ENCODE data around the gene FAM184A. TPM values are rescaled to one million over a fixed set of nuclear protein-coding genes. Genes with fewer than 3 reads are reported as not detected.

FAM184A gene
- total and polyA plus RNA-seq, 7 donors, result 0.60 to 8.7 (median 3.9) TPM

DNA sequence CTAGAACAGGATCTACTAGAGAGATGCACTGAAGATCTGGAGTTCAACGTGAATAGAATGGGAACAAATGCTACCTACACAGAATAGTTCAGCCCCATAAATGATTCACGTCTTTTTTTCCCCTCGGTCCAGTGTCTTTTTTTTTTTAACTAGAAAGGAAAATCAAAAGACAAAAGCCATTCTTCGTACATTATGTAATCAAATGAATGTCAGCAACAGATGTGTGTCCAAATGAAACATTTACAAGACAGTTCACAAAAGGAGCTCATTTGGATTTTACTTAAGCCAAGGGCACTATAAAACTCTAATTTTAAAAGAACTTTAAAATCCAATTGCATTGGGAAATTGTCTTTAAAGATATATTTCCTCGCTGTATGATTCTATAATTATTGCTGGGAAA lies 42.4 kb downstream of the FAM184A start:
- DNase-seq, result no peak
- Histone ChIP-seq H3K4me1 (no peaks in the 10 kb centered on the region), H3K9me3 (no peaks in the 10 kb centered on the region), H3K27ac (no peak overlapping the region), H3K4me3 (no peak overlapping the region), H3K27me3 (no peaks in the 10 kb centered on the region), H3K36me3 (no peaks in the 10 kb centered on the region)
- no peak for TF ChIP-seq POLR2A (IDR thresholded peaks at IDR 0.05)
- TF ChIP-seq EP300 (IDR thresholded peaks at IDR 0.05), result no peak
- TF ChIP-seq, protein P1, sequence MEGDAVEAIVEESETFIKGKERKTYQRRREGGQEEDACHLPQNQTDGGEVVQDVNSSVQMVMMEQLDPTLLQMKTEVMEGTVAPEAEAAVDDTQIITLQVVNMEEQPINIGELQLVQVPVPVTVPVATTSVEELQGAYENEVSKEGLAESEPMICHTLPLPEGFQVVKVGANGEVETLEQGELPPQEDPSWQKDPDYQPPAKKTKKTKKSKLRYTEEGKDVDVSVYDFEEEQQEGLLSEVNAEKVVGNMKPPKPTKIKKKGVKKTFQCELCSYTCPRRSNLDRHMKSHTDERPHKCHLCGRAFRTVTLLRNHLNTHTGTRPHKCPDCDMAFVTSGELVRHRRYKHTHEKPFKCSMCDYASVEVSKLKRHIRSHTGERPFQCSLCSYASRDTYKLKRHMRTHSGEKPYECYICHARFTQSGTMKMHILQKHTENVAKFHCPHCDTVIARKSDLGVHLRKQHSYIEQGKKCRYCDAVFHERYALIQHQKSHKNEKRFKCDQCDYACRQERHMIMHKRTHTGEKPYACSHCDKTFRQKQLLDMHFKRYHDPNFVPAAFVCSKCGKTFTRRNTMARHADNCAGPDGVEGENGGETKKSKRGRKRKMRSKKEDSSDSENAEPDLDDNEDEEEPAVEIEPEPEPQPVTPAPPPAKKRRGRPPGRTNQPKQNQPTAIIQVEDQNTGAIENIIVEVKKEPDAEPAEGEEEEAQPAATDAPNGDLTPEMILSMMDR (IDR thresholded peaks at IDR 0.05), result no peak
- TF ChIP-seq POLR2AphosphoS5 (IDR thresholded peaks at IDR 0.05), result no peak
- intact Hi-C loops (cut with DNase I), result no loop called here
- 72 to 80% methylated on average over 5 of the region's 5 CpGs for WGBS, 2 donors

DNA sequence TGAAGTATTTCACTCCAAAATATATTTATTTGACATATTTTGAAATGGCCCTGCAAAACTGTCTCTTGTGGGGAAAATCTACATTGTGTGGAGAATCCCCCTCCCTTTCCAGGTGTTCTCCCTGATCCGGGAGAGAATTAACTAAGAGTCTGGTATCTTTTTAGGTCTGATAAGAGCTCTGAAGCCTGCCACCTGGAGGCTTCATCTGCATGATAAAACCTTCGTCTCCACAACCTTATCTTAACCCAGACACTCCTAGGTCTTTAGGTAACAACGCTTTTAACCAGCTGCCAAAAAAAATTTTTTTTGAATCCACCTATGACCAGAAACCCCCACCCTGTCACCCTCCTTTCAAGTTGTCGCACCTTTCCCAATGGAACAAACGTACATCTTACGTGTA lies 43.0 kb downstream of the FAM184A start:
- H3K27ac ChIP-seq, result no peak overlapping the region
- H3K4me1 ChIP-seq, result no peaks in the 10 kb centered on the region
- intact Hi-C loops (cut with DNase I), result no loop called here
- H3K4me3 ChIP-seq, result no peak overlapping the region
- no peak for DNase-seq
- no peaks in the 10 kb centered on the region for H3K9me3 ChIP-seq
- TF ChIP-seq POLR2AphosphoS5 (IDR thresholded peaks at IDR 0.05) (no peak), POLR2A (IDR thresholded peaks at IDR 0.05) (no peak), EP300 (IDR thresholded peaks at IDR 0.05) (no peak)
- TF ChIP-seq, protein P1 (IDR thresholded peaks at IDR 0.05), result no peak
- H3K36me3 ChIP-seq, result no peaks in the 10 kb centered on the region
- WGBS, 2 donors, result 54 to 79% methylated on average over 6 of the region's 6 CpGs
- H3K27me3 ChIP-seq, result no peaks in the 10 kb centered on the region

DNA sequence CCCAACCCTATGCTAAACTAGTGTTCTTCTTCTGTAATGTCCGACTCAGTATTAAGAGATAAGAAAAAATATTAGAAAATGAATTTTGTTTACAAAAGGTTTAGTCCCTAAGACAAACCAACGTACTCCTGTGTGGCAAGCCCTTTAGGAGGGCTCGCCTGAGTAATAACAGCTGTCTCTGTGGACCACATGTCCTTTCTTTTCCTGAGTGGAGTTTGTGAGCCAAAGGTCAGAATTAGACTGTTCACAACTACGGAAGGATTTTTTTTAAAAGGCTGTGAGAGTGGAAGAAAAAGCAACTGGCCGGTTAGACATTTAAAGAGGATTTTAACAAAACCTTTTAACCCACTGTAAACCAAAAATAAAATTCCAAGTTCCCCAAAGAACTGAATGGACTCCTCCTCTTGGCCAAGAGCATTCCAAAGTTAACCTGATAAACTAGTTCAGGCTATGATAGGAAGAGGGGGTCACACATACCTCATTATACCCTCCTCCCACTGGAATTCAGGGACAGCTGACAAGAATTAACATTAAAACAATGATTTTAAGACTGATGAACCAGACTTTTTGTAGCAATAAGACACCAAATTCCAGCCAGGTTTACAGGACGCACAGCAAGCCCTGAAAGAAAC lies 43.5 kb downstream of the FAM184A start:
- H3K27ac ChIP-seq, result no peak overlapping the region
- no peaks in the 10 kb centered on the region for H3K27me3 ChIP-seq

DNA sequence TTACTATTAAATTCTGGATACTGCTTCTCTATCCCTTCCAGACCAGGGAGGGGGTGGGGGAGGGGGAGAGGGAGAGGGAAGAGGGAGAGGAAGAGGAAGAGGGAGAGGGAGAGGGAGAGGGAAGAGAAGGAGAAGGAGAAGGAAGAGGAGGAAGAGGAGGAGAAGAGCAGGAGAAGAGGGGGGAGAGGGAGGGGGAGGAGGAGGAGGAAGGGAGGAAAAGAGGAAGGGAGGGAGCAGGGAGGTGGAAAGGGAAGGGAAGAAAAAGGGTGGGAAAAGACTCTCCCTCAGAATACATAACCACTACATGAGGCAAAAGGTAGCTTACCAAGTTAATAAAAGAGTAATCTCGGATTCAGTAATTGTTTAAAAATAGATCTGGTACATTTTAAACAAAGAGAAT lies 46.0 kb downstream of the FAM184A start:
- Histone ChIP-seq H3K27me3 (no peaks in the 10 kb centered on the region), H3K27ac (no peak overlapping the region), H3K4me1 (no peaks in the 10 kb centered on the region), H3K9me3 (no peaks in the 10 kb centered on the region), H3K36me3 (no peaks in the 10 kb centered on the region), H3K4me3 (no peak overlapping the region)
- intact Hi-C loops (cut with DNase I), result no loop called here
- 73 to 80% methylated on average over 1 of the region's 1 CpG for WGBS, 2 donors
- DNase-seq, result no peak
- no peak for TF ChIP-seq POLR2AphosphoS5 (IDR thresholded peaks at IDR 0.05)
- no peak for TF ChIP-seq EP300 (IDR thresholded peaks at IDR 0.05)
- TF ChIP-seq POLR2A (IDR thresholded peaks at IDR 0.05), result no peak
- TF ChIP-seq, protein P1 (IDR thresholded peaks at IDR 0.05), result no peak

More for the DNA sequence above, 43.5 kb downstream of the FAM184A start:
- intact Hi-C loops (cut with DNase I), result no loop called here
- DNase-seq, result no peak
- Histone ChIP-seq H3K9me3 (no peaks in the 10 kb centered on the region), H3K4me1 (no peaks in the 10 kb centered on the region), H3K36me3 (no peaks in the 10 kb centered on the region), H3K4me3 (no peak overlapping the region)
- TF ChIP-seq POLR2AphosphoS5 (IDR thresholded peaks at IDR 0.05) (no peak), EP300 (IDR thresholded peaks at IDR 0.05) (no peak), POLR2A (IDR thresholded peaks at IDR 0.05) (no peak)
- TF ChIP-seq, protein P1 (IDR thresholded peaks at IDR 0.05), result no peak
- WGBS, 2 donors, result 44 to 71% methylated on average over 6 of the region's 6 CpGs

DNA sequence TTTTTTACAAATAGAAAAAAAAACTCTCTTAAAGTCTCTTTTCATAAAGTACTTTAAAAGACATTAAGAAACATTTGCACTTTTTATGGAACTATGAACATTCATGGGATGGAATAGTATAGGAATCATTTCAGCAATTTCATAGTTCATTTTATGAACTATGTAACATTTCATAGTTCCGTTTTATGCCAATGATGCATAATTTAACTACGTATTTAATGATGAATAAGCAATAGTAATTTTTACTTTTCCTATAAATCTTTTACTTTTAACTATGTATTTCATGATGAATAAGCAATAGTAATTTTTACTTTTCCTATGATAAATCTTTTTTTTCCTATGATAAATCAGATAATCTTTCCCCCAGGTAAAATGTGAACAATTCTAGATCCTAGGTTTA lies 47.7 kb downstream of the FAM184A start:
- intact Hi-C loops (cut with DNase I), result no loop called here
- Histone ChIP-seq H3K27ac (no peak overlapping the region), H3K27me3 (no peaks in the 10 kb centered on the region), H3K4me1 (no peaks in the 10 kb centered on the region), H3K9me3 (no peaks in the 10 kb centered on the region), H3K4me3 (no peak overlapping the region), H3K36me3 (no peaks in the 10 kb centered on the region)
- DNase-seq, result no peak
- TF ChIP-seq POLR2AphosphoS5 (IDR thresholded peaks at IDR 0.05) (no peak), EP300 (IDR thresholded peaks at IDR 0.05) (no peak), POLR2A (IDR thresholded peaks at IDR 0.05) (no peak)
- TF ChIP-seq, protein P1 (IDR thresholded peaks at IDR 0.05), result no peak
- 92 to 96% methylated on average over 2 of the region's 2 CpGs for WGBS, 2 donors
